Type B pancreatic cell (in vitro differentiated cells): ENCODE data around the gene OSBPL5. TPM values are rescaled to one million over a fixed set of nuclear protein-coding genes. Genes with fewer than 3 reads are reported as not detected.

Source experiments
- DNase-seq: peaks from one replicate; pipeline ENCODE4 v3.0.0; 2021; ENCODE audit warnings: mixed read lengths; ENCODE audit not compliant: unreplicated experiment; ENCODE audit errors: extremely low spot score
- H3K27ac Mint-ChIP-seq: 2 replicates; pipeline ENCODE4 v1.8.0; 2021; ENCODE audit warnings: mild to moderate bottlenecking, mixed read lengths
- H3K27me3 Mint-ChIP-seq: 2 replicates; pipeline ENCODE4 v1.8.0; 2021; ENCODE audit warnings: mixed read lengths
- H3K36me3 Mint-ChIP-seq: 2 replicates; pipeline ENCODE4 v1.8.0; 2021; ENCODE audit warnings: mixed read lengths
- H3K4me1 Mint-ChIP-seq: one replicate; pipeline ENCODE4 v1.8.0; 2021; ENCODE audit warnings: mixed read lengths; ENCODE audit not compliant: unreplicated experiment
- H3K4me3 Mint-ChIP-seq: 2 replicates; pipeline ENCODE4 v1.8.0; 2021; ENCODE audit warnings: mild to moderate bottlenecking, mixed read lengths
- H3K9me3 Mint-ChIP-seq: 2 replicates; pipeline ENCODE4 v1.8.0; 2021; ENCODE audit warnings: mixed read lengths
- CTCF ChIP-seq: fragments of 200-600 bp; sonication (generic); conservative IDR thresholded peaks from 2 replicates; pipeline ENCODE4 v1.5.0; 2021; ENCODE audit warnings: antibody characterized with exemption, mild to moderate bottlenecking
- long read RNA-seq: library from polyadenylated mRNA; unstranded; transcript quantifications from one replicate; pipeline ENCODE4 v2.0.0, GENCODE V29; 2020
- total RNA-seq: library from RNA; stranded (reverse); gene quantifications from 2 replicates; pipeline ENCODE4 v1.2.1, GENCODE V29; 2021; ENCODE audit warnings: low replicate concordance

Gene OSBPL5
- total RNA-seq, result 29.8 and 33.1 TPM in 2 replicates
- long read RNA-seq, partial matches to known transcripts, result 1 of 2 reads
- long read RNA-seq, other reads (novel, unspliced or antisense), result 1 of 2 reads

- TF ChIP-seq CTCF, result no peak
- Mint-ChIP-seq H3K4me3 (peak within 1 kb of the TSS; percentile 90), H3K27ac (peak within 1 kb of the TSS; percentile 12), H3K9me3 (no peaks in the 10 kb centered on the region), H3K27me3 (peaks cover 25% of the 10 kb centered on the region), H3K4me1 (peaks cover 38% of the 10 kb centered on the region), H3K36me3 (no peaks in the 10 kb centered on the region)
- no peak for DNase-seq
These were observed at the start of gene OSBPL5 for GRCh38 chr11:3165152-3165705. TSS of gene OSBPL5 (minus strand) at chr11:3165310. CDS start at chr11:3129148, 36,162 bp downstream.

- no peak for DNase-seq
- H3K27me3 Mint-ChIP-seq, result peaks cover 43% of the 10 kb centered on the region
- H3K9me3 Mint-ChIP-seq, result peaks cover 6% of the 10 kb centered on the region
- no peak for TF ChIP-seq CTCF
- no peaks in the 10 kb centered on the region for H3K4me1 Mint-ChIP-seq
- no peak overlapping the region for H3K4me3 Mint-ChIP-seq
- H3K36me3 Mint-ChIP-seq, result no peaks in the 10 kb centered on the region
- H3K27ac Mint-ChIP-seq, result no peak overlapping the region
These were observed 49.2 kb upstream of the OSBPL5 start for GRCh38 chr11:3214420-3214699.

GRCh38 chr11:3213659-3214419 is 48.7 kb upstream of the OSBPL5 start:
- Mint-ChIP-seq H3K4me3 (no peak overlapping the region), H3K27ac (no peak overlapping the region), H3K4me1 (no peaks in the 10 kb centered on the region), H3K36me3 (no peaks in the 10 kb centered on the region), H3K27me3 (peaks cover 42% of the 10 kb centered on the region), H3K9me3 (peaks cover 6% of the 10 kb centered on the region)
- no peak for DNase-seq
- no peak for TF ChIP-seq CTCF

GRCh38 chr11:3208272-3208671 is 43.2 kb upstream of the OSBPL5 start:
- DNase-seq, result no peak
- Mint-ChIP-seq H3K36me3 (no peaks in the 10 kb centered on the region), H3K4me3 (no peak overlapping the region), H3K27ac (no peak overlapping the region), H3K4me1 (no peaks in the 10 kb centered on the region), H3K9me3 (peaks cover 6% of the 10 kb centered on the region), H3K27me3 (peaks cover 29% of the 10 kb centered on the region)
- no peak for TF ChIP-seq CTCF

GRCh38 chr11:3207526-3208189 is 42.5 kb upstream of the OSBPL5 start:
- H3K9me3 Mint-ChIP-seq, result peaks cover 6% of the 10 kb centered on the region
- no peak for DNase-seq
- no peak overlapping the region for H3K4me3 Mint-ChIP-seq
- no peaks in the 10 kb centered on the region for H3K36me3 Mint-ChIP-seq
- TF ChIP-seq CTCF, result no peak
- H3K27me3 Mint-ChIP-seq, result peaks cover 27% of the 10 kb centered on the region
- peaks cover 2% of the 10 kb centered on the region for H3K4me1 Mint-ChIP-seq
- H3K27ac Mint-ChIP-seq, result no peak overlapping the region
